ENCODE measurements around the gene RER1.

The RER1 gene

DNA sequence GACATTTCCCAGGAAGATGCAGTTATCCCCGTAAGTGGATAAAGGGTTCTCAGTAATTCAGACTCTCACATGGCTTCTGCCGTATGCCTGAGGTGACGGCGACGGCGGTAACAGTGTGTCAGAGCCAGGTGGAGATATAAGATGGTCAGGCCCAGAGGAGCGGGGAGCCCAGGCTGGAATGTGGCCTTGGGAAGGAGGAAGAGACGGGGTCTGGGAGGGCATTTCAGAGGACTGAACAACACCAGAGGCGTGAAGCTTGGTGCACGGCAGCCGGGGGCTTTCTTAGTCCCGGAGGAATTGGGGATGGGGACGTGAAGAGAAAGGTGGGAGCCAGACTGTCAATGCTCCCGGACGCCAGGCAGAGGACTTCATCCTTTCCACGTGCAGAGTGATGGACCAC, 1.0 kb downstream of the RER1 start:
- DNase-seq = no peak

DNA sequence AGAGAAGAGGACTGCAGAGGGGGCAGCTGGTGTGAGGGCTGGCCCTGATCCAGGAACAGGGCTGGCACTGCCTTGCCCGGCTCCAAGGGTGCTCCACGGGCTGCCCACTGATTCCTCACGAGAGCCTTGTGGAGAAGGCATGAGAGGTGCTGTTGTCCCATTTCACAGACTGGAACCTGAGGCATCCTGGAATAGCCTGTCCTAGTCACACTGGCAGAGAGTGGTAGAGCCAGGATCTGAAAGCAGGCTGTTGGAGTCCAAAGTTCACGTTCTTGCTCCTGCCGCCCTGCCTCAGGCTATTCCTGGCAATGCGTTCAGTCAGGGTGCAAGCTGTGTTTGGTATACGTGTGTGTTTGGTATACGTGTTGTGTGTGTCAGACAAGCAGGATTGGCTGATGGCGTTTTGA, 1.8 kb downstream of the RER1 start:
- DNase-seq = no peak

- DNase-seq = no peak
These were observed 2.6 kb downstream of the RER1 start for GRCh38 chr1:2394220-2394619.

- DNase-seq = no peak
These were observed 3.1 kb downstream of the RER1 start for GRCh38 chr1:2394761-2395160.

DNA sequence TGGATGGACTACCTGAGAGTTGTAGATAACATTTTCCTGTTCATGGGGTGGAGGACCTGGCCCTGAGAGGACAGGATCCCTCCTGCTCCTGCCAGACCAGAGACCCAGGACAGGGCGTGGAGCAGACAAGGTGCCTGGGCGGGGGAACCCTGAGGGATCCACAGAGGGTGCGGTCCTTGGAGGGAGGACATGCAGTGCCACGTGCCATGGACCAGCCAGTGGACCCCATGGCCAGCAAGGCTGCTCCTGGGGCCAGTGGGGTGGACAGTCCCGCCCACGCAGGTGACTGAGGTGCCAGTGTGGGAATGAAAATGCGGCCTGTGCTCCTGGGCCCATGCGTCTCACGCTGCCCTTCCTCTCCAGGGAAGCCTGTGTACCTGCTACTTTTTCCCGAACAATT, 3.6 kb downstream of the RER1 start:
- DNase-seq = no peak

- no peak for DNase-seq
These were observed 4.4 kb downstream of the RER1 start for GRCh38 chr1:2396059-2396458.

- DNase-seq = no peak
These were observed 4.8 kb downstream of the RER1 start for GRCh38 chr1:2396476-2396875.

GRCh38 chr1:2397007-2397679, 5.5 kb downstream of the RER1 start:
- DNase-seq = no peak

DNA sequence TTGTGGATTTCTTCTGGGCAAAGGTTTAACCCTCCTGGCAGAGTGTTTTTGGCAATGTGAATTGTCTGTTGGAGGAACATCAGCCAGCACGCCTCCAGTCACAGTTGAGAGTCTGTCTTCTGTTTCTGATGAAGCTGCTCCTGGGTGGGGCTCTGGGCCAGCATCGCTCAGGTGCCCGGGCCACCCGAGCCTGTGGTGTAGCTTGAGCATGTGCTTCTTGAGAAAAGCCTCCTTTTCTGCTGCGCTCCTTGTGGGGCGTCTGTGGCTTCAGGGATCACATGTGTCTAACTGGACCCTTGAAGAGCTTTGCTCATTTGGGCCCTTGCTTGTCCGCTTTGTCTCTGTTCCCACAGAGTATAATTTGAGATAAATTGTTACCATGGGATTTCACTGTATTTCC, 7.2 kb downstream of the RER1 start:
- DNase-seq = no peak

DNA sequence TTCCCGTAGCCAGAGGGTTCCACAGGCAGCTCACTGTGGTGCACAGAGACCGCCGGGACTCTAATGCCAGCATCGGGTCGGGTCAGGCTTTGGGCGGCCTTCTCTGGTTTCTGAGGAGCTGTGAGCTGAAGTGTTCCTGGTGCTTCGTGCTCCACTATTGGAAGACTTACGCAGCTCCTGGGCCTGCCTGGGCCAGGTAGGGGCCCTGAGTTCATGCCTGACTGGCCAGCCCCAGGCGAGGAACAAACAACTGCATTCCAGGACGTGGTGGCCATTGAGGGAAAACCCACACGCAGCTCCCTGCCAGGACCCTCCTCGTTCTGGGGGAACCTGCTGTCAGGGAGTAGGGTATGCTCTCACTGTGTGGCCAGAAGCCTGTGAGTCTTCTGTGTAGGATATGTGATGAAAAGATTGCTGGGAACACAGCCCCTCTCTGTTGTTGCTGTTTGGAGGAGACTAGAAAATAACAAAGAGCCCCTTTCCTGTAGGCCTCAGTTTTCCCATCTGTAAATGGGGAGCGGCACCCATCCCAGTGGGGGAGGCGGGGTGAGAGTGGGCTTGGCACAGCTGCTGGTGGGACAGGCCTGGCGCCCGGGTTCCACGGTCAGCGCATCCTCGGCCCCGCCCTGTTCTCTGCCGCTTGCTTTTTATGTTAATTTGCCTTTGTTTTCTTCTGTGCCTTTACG, 8.4 kb downstream of the RER1 start:
- DNase-seq = no peak

DNA sequence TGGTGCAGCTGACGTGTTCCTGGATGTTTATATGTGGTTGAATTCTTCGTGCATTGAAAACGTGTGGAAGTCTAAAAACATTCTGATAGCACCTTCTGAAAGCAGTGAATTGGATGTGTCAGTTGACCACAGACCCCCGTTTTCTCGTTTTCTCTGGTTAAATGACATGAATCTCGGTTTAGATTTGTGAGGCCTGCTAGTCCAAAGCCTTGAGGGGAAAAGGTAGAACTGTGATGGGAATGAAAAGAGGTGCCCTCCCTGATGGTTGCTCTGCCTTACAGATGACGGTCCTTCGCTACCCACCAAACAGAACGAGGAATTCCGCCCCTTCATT, 8.9 kb downstream of the RER1 start:
- no peak for DNase-seq

DNA sequence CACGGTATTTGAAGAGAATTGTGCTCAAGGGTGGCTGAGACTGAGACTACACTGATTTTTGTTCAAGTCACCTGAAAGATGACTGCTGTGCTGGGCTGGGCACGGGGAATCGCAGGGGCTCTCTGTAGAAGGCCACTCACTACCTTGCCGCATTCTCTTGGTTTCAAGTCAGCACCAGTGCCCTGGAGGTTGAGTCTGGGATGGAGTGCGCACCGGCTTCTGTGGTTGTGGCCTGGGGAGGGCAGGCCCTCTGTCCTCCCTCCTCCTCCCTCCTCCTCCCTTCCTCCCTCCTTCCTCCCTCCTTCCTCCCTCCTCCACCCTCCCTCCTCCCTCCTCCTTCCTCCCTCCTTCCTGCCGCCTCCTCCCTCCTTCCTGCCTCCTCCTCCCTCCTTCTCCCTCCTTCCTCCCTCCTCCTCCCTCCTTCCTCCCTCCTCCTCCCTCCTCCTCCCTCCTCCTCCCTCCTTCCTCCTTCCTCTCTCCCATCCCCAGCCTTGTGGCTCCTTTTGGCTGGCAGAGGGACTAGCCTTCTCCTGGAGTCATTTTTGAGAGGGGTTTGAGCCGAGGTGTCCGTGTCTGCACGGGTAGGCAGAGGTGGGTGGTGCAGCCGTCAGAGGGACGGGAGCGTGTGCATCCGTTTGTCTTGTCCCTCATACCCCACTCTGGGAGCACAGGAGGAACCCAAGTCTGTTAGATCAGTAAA, 9.5 kb downstream of the RER1 start:
- DNase-seq = no peak

- no peak for DNase-seq
These were observed 10.8 kb downstream of the RER1 start for GRCh38 chr1:2402420-2402819.

- DNase-seq = no peak
These were observed 11.6 kb downstream of the RER1 start for GRCh38 chr1:2403273-2403672.

DNA sequence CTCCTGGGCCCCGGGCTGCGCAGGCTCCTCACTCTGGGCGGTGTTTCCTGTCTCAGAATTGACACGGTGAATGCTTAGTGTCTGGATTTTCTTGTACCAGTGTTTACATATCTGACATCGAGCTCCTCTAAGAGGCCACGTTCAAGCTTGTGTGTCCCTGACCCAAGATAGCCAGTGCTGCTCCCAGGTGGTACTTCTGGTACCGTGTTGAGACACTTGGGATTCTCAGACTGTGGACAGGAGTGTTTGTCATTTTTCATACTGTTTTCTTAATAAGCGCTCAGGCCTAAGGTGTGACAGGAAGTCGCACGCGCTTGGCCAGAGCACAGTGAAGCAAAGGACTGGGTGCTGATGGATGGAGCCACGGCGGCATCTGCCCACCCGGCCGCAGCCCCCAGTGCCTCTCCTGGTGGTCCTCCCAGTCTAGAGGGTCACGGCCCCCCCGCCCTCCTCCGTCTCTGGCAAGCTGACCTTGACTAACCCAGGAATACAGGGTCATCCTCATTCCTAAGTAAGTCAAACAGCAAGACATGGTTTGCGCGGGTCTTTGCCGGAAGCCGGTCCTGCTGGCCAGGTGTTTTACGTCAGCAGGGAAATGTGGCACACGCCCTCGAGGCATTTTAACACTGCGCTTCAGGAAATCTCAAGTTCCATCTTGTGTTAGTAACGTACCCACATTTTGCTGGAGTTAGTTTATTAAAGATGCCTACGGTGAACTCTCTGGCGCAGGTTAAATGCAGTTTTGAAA, 12.7 kb downstream of the RER1 start:
- no peak for DNase-seq

- DNase-seq = no peak
These were observed 13.4 kb downstream of the RER1 start for GRCh38 chr1:2404890-2405511.

- no peak for DNase-seq
These were observed 14.1 kb downstream of the RER1 start for GRCh38 chr1:2405588-2406295.

DNA sequence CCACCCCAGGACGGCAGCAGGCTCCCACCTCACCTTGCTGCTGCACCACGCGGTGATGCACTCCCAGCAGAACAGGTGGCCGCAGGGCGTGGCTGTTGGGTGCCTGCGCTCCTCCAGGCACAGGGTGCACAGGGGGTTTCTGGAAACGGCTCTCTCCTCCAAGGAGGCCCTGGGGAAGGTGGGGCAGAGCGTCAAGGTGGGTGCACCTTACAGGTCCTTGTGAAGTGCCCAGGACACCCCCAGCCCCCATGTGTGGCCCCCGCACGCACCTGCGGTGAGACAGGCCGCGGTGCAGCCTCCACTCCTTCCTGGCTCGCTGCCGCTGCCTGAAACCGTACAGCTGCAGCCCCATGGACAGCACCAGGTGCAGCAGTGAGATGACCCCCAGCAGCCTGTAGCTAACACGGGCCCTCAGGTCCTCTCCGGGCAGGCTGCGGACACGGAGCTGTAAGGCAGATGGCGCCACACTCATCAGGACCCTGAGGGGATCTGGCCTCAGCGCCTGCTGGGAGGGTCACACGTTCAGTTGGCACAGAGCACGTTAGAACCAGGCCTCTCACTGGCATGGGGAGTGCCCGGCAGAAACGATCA, 14.9 kb downstream of the RER1 start:
- no peak for DNase-seq

DNA sequence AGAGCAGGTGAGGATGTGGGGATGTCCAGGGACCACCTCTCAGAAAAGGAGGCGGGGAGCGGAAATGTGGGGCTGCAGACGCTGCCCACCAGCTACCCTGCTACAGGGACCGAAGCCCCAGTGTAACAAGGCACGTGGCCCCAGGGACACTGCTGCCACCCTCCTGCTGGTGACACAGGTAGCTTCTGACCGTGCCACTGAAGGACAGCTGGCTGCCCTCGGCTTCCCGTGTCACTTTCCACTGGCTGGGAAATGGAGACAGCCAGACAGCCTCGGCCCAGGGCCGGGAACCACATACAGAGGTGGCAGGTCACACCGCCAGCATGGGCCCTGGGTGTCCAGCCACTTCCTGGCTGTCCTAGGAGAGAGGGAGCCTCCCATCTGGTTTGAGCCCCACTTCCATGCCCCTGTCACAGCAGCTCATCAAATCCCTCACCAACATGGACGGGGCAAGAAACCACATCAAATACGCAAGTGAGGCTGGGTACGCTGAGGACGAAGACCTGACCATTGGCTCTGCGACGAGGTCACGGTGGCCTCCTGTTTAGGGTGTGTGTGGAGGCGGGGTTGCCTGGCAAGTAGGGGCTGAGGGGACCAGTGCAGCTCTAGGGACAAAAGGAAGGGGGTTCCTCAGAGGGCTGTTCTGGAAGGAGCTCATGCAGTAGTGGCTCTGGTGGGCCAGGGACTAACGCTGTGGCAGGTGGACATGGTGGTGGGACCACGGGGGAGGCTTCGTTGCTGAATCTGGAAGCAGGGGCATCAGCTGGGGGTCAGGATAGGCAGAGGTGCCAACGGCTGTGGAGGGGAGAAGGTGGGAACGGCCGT, 15.7 kb downstream of the RER1 start:
- no peak for DNase-seq

DNA sequence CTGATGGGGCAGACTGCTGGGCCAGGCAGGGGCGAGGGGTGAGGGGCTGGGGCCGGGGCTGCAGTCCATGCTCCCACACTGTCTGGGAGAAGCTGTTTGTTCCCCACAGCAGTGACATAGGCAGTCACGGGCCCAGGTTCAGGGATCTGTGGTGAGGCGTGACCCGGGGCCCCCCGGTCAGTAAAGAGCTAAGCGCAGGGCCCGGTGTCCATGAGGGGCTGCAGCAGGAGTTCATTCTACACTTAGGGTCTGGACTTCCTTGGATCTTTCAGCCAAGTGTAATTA, 16.3 kb downstream of the RER1 start:
- no peak for DNase-seq

DNA sequence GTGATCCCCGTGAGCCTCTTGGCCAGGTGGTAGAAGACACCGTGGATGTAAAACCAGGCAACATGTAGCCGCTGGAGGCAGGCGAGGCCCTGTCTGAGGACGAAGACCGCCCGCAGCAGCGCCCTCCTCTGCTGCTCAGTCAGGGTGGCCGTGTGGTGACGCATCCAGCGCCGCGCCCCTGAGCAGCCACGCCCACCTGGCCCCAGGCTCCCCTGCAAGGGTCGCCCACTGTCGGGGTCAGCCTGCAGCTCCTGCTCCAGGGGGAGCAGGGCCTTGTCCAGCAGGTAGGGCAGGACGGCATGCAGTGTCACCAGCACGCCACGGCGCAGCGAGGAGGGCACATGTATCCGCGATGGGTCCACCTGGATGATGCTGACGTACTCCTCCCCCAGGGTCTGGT, 16.8 kb downstream of the RER1 start:
- no peak for DNase-seq

- DNase-seq = no peak
These were observed 17.2 kb downstream of the RER1 start for GRCh38 chr1:2408859-2409276.
